HG03521 (cell line): ENCODE data around the gene SIX3.

Experiments used
- ATAC-seq: cut with Tn5 transposase; IDR thresholded peaks from one replicate; pipeline ENCODE4 v1.9.1; 2021; ENCODE audit warnings: mild to moderate bottlenecking, moderate library complexity; ENCODE audit not compliant: unreplicated experiment

SIX3 gene

GRCh38 chr2:44941551-44942234 is at the start of gene SIX3:
SIX3 (plus strand) TSS chr2:44941702; CDS start chr2:44942105, 403 bp downstream.
- peak; percentile 61 for ATAC-seq

- no peak for ATAC-seq
These were observed 47.4 kb upstream of the SIX3 start for GRCh38 chr2:44894058-44894457.

GRCh38 chr2:44895061-44895460 is 46.4 kb upstream of the SIX3 start:
- ATAC-seq, result no peak

GRCh38 chr2:44897406-44897805 is 44.1 kb upstream of the SIX3 start:
- ATAC-seq, result no peak

GRCh38 chr2:44902217-44903137 is 39.0 kb upstream of the SIX3 start:
- no peak for ATAC-seq

- ATAC-seq, result no peak
These were observed 36.9 kb upstream of the SIX3 start for GRCh38 chr2:44904578-44904977.

GRCh38 chr2:44906972-44907371 is 34.5 kb upstream of the SIX3 start:
- no peak for ATAC-seq

- ATAC-seq, result no peak
These were observed 31.7 kb upstream of the SIX3 start for GRCh38 chr2:44909831-44910230.

- ATAC-seq, result no peak
These were observed 28.8 kb upstream of the SIX3 start for GRCh38 chr2:44912660-44913059.

- no peak for ATAC-seq
These were observed 25.2 kb upstream of the SIX3 start for GRCh38 chr2:44916291-44916690.

- no peak for ATAC-seq
These were observed 23.3 kb upstream of the SIX3 start for GRCh38 chr2:44918095-44918775.

GRCh38 chr2:44920751-44921150 is 20.8 kb upstream of the SIX3 start:
- no peak for ATAC-seq

GRCh38 chr2:44922776-44923175 is 18.7 kb upstream of the SIX3 start:
- ATAC-seq, result no peak

GRCh38 chr2:44925561-44926136 is 15.9 kb upstream of the SIX3 start:
- no peak for ATAC-seq

GRCh38 chr2:44926957-44927356 is 14.5 kb upstream of the SIX3 start:
- no peak for ATAC-seq

GRCh38 chr2:44927985-44928482 is 13.5 kb upstream of the SIX3 start:
- no peak for ATAC-seq

GRCh38 chr2:44928483-44929158 is 12.9 kb upstream of the SIX3 start:
- no peak for ATAC-seq

- no peak for ATAC-seq
These were observed 12.3 kb upstream of the SIX3 start for GRCh38 chr2:44929159-44929734.

GRCh38 chr2:44929735-44930273 is 11.7 kb upstream of the SIX3 start:
- no peak for ATAC-seq
